GM18511 (cell line): Measurements from ENCODE around the gene RNASET2.
"Not testable (repeated sequence)": the region's sequence is repeated elsewhere in the genome, so short reads cannot be mapped to it uniquely, and the experiment has no call there.

Source experiments
- ATAC-seq: cut with Tn5 transposase; IDR thresholded peaks from one replicate; pipeline ENCODE4 v1.9.1; 2021; ENCODE audit warnings: mild to moderate bottlenecking, moderate library complexity; ENCODE audit not compliant: unreplicated experiment

The RNASET2 gene

GRCh38 chr6:166905505-166906134 lies 50.7 kb downstream of the RNASET2 start:
- ATAC-seq, result no peak

GRCh38 chr6:166905013-166905412 lies 51.3 kb downstream of the RNASET2 start:
- no peak for ATAC-seq

GRCh38 chr6:166904101-166904746 lies 52.1 kb downstream of the RNASET2 start:
- no peak for ATAC-seq

- ATAC-seq, result no peak
Measured at GRCh38 chr6:166903500-166903899, 52.9 kb downstream of the RNASET2 start.

GRCh38 chr6:166903027-166903426 lies 53.3 kb downstream of the RNASET2 start:
- ATAC-seq, result no peak

GRCh38 chr6:166902211-166902755 lies 54.1 kb downstream of the RNASET2 start:
- no peak for ATAC-seq

- no peak for ATAC-seq
Measured at GRCh38 chr6:166901626-166902025, 54.7 kb downstream of the RNASET2 start.

GRCh38 chr6:166900956-166901607 lies 55.3 kb downstream of the RNASET2 start:
- ATAC-seq, result no peak

GRCh38 chr6:166900130-166900708 lies 56.1 kb downstream of the RNASET2 start:
- ATAC-seq, result no peak

- no peak for ATAC-seq
Measured at GRCh38 chr6:166898910-166899309, 57.4 kb downstream of the RNASET2 start.

- ATAC-seq, result not testable (repeated sequence)
Measured at GRCh38 chr6:166894614-166895013, 61.7 kb downstream of the RNASET2 start.

- ATAC-seq, result not testable (repeated sequence)
Measured at GRCh38 chr6:166892472-166892871, 63.9 kb downstream of the RNASET2 start.

GRCh38 chr6:166886773-166887172 lies 69.6 kb downstream of the RNASET2 start:
- not testable (repeated sequence) for ATAC-seq

- ATAC-seq, result not testable (repeated sequence)
Measured at GRCh38 chr6:166884958-166885357, 71.4 kb downstream of the RNASET2 start.

- no peak for ATAC-seq
Measured at GRCh38 chr6:166879594-166879993, 76.8 kb downstream of the RNASET2 start.
